ENCODE data around the gene IQGAP2. TPM values are rescaled to one million over a fixed set of nuclear protein-coding genes. Genes with fewer than 3 reads are reported as not detected.

The IQGAP2 gene
- total RNA-seq, 1 experiment from 2014 or later, result not detected

GRCh38 chr5:76696251-76696650, 293.2 kb downstream of the IQGAP2 start:
- Histone ChIP-seq H3K4me2 (no peak overlapping the region), H3K9me3 (ENCODE audit: insufficient read depth, low read depth) (no peaks in the 10 kb centered on the region), H3K27me3 (ENCODE audit: insufficient read depth, low read depth) (no peaks in the 10 kb centered on the region), H3K4me1 (replicated peaks; ENCODE audit: insufficient read depth) (peaks cover 13% of the 10 kb centered on the region), H4K20me1 (ENCODE audit: insufficient read depth) (no peaks in the 10 kb centered on the region), H3K4me3 (no peak overlapping the region), H3K9me2 (ENCODE audit: insufficient read depth) (no peaks in the 10 kb centered on the region), H3K36me3 (ENCODE audit: low read depth) (no peaks in the 10 kb centered on the region), H3K79me2 (ENCODE audit: low read depth) (no peaks in the 10 kb centered on the region), H3F3A (ENCODE audit: insufficient read depth, low read depth) (no peaks in the 10 kb centered on the region), H2AFZ (no peak overlapping the region), H3K27ac (no peak overlapping the region)
- no peak for TF ChIP-seq EZH2 (IDR thresholded peaks at IDR 0.05; ENCODE audit: low read depth)
- TF ChIP-seq, protein P1, sequence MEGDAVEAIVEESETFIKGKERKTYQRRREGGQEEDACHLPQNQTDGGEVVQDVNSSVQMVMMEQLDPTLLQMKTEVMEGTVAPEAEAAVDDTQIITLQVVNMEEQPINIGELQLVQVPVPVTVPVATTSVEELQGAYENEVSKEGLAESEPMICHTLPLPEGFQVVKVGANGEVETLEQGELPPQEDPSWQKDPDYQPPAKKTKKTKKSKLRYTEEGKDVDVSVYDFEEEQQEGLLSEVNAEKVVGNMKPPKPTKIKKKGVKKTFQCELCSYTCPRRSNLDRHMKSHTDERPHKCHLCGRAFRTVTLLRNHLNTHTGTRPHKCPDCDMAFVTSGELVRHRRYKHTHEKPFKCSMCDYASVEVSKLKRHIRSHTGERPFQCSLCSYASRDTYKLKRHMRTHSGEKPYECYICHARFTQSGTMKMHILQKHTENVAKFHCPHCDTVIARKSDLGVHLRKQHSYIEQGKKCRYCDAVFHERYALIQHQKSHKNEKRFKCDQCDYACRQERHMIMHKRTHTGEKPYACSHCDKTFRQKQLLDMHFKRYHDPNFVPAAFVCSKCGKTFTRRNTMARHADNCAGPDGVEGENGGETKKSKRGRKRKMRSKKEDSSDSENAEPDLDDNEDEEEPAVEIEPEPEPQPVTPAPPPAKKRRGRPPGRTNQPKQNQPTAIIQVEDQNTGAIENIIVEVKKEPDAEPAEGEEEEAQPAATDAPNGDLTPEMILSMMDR (conservative IDR thresholded peaks at IDR 0.05), result no peak
- intact Hi-C loops (cut with micrococcal nuclease; ENCODE audit: unreplicated experiment), result no loop called here
- BruUV-seq (replicated peaks), result no TSS peak
- ChIA-PET CTCF (no interaction called here), POLR2A (ENCODE audit: unreplicated experiment) (no interaction called here)
- no peak for DNase-seq

DNA sequence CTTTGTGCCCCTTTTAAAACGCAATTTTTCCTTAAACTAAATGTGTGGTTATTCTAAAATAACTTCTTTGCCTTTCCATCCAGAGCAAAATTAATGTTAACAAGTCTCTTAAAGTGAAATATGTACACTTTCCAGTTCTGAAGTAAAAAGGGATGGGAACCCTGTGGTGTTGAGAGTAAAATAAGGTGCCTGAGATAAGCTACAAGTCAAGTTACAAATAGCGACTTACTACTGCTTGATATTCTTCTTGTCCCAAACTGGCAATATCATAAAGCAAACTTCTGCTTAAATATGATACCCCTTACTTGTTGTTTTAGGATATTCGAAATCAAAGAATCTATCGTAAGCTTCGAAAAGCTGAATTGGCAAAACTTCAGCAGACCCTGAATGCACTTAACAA, 294.6 kb downstream of the IQGAP2 start:
- H3K4me3 ChIP-seq, result no peak overlapping the region
- H3K36me3 ChIP-seq (ENCODE audit: low read depth), result no peaks in the 10 kb centered on the region
- intact Hi-C loops (cut with micrococcal nuclease; ENCODE audit: unreplicated experiment), result no loop called here
- no peaks in the 10 kb centered on the region for H3K9me2 ChIP-seq (ENCODE audit: insufficient read depth)
- no peaks in the 10 kb centered on the region for H3K79me2 ChIP-seq (ENCODE audit: low read depth)
- TF ChIP-seq EZH2 (IDR thresholded peaks at IDR 0.05; ENCODE audit: low read depth), result no peak
- TF ChIP-seq, protein P1 (conservative IDR thresholded peaks at IDR 0.05), result no peak
- POLR2A ChIA-PET (ENCODE audit: unreplicated experiment), result no interaction called here
- H3F3A ChIP-seq (ENCODE audit: insufficient read depth, low read depth), result peaks cover 6% of the 10 kb centered on the region; the same call in 1 of the 2 replicates
- CTCF ChIA-PET, result no interaction called here
- BruUV-seq (replicated peaks), result no TSS peak
- no peak for DNase-seq
- H2AFZ ChIP-seq, result no peak overlapping the region
- H3K4me1 ChIP-seq (replicated peaks; ENCODE audit: insufficient read depth), result peaks cover 11% of the 10 kb centered on the region
- H3K27me3 ChIP-seq (ENCODE audit: insufficient read depth, low read depth), result no peaks in the 10 kb centered on the region
- no peaks in the 10 kb centered on the region for H3K9me3 ChIP-seq (ENCODE audit: insufficient read depth, low read depth)
- H3K4me2 ChIP-seq, result no peak overlapping the region
- no peak overlapping the region for H3K27ac ChIP-seq
- no peaks in the 10 kb centered on the region for H4K20me1 ChIP-seq (ENCODE audit: insufficient read depth)

DNA sequence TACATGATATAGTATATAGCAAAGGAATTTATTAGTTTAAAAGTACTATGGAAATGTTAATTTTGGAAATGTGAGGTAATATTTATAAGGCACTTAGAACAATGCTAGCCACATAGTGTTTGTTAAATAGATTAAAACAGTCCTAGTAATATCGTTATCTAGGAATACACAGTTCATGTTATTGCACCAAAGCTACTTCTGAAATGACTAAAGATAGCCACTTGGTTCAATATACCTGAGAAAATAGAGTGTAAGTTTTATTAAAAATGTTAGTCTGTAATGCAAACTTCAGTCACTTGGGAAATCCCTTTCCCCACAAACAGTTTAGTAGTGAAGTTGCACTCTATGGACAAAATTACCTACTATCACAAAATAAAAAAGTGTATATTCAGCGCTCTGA, 297.5 kb downstream of the IQGAP2 start:
- Histone ChIP-seq H3F3A (ENCODE audit: insufficient read depth, low read depth) (peaks cover 6% of the 10 kb centered on the region; the same call in 1 of the 2 replicates), H3K27me3 (ENCODE audit: insufficient read depth, low read depth) (no peaks in the 10 kb centered on the region), H3K4me1 (replicated peaks; ENCODE audit: insufficient read depth) (peaks cover 21% of the 10 kb centered on the region), H3K36me3 (ENCODE audit: low read depth) (no peaks in the 10 kb centered on the region), H3K4me3 (no peak overlapping the region), H2AFZ (no peak overlapping the region), H3K9me2 (ENCODE audit: insufficient read depth) (no peaks in the 10 kb centered on the region), H4K20me1 (ENCODE audit: insufficient read depth) (no peaks in the 10 kb centered on the region), H3K4me2 (no peak overlapping the region), H3K9me3 (ENCODE audit: insufficient read depth, low read depth) (no peaks in the 10 kb centered on the region), H3K79me2 (ENCODE audit: low read depth) (no peaks in the 10 kb centered on the region), H3K27ac (no peak overlapping the region)
- DNase-seq, result no peak
- intact Hi-C loops (cut with micrococcal nuclease; ENCODE audit: unreplicated experiment), result no loop called here
- BruUV-seq (replicated peaks), result no TSS peak
- no peak for TF ChIP-seq EZH2 (IDR thresholded peaks at IDR 0.05; ENCODE audit: low read depth)
- TF ChIP-seq, protein P1 (conservative IDR thresholded peaks at IDR 0.05), result no peak
- ChIA-PET POLR2A (ENCODE audit: unreplicated experiment) (no interaction called here), CTCF (no interaction called here)
